HepG2 (cell line): ENCODE measurements around the gene CLTA. TPM values are rescaled to one million over a fixed set of nuclear protein-coding genes. Genes with fewer than 3 reads are reported as not detected.
A peak's percentile ranks its signal among the peaks of the same experiment; 100 is the strongest.
"Not testable (repeated sequence)": the region's sequence is repeated elsewhere in the genome, so short reads cannot be mapped to it uniquely, and the experiment has no call there.

Experiments
- ATAC-seq: fragments of 200-7000 bp; cut with Tn5 transposase; 3 replicates; pipeline ENCODE4 v1.9.1; 2020; ENCODE audit warnings: mild to moderate bottlenecking, moderate library complexity
- BruUV-seq: library from RNA; stranded (reverse); fragments of 400-500 nt; replicated peaks from 2 replicates; lab custom pipeline; 2021; lab: Mats Ljungman, UMichigan
- CTCF ChIA-PET: fragments of 300-600 bp; formaldehyde crosslinking; extraction: SDS; loops from one replicate; lab custom pipeline; 2021; ENCODE audit warnings: low total read pairs, inconsistent platforms, low intra/inter-chr PET ratio; lab: Yijun Ruan, JAX
- POLR2A ChIA-PET: fragments of 350-600 bp; sonication (Branson Sonifier 250); formaldehyde crosslinking; loops from one replicate; lab custom pipeline; 2020; ENCODE audit warnings: antibody characterized with exemption, inconsistent platforms; lab: Yijun Ruan, JAX
- DNase-seq: peaks from one replicate; pipeline ENCODE4 v3.0.0-alpha.2; 2015; ENCODE audit warnings: low spot score
- FAIRE-seq: peaks from 3 replicates; lab custom pipeline; 2011; peaks lifted over from hg19 to GRCh38; lab: Jason Lieb, UNC
- H2AFZ ChIP-seq: one replicate; pipeline ENCODE4 v1.6.1; 2011; ENCODE audit warnings: low read length, inconsistent platforms
- H3K27ac ChIP-seq: fragments of 300-600 bp; 3 replicates; pipeline ENCODE4 v1.8.0; 2011; ENCODE audit warnings: mixed run types, mild to moderate bottlenecking, mixed read lengths, low read length, inconsistent platforms; ENCODE audit not compliant: insufficient read depth; ENCODE audit errors: extremely low read length
- H3K27me3 ChIP-seq, 2 experiments: fragments of 200-600 bp in 1 of 2; 2 replicates in 1 of 2; 3 replicates in 1 of 2; pipeline versions ENCODE4 v1.6.0 to v1.8.0; 2011; ENCODE audit warnings: low read length in 2 of 2, mild to moderate bottlenecking in 2 of 2, moderate library complexity in 2 of 2, inconsistent platforms in 1 of 2; ENCODE audit not compliant: insufficient read depth in 2 of 2, control insufficient read depth in 1 of 2
- H3K36me3 ChIP-seq, 2 experiments: fragments of 200-600 bp in 1 of 2; replicated peaks in 1 of 2; 2 replicates in 1 of 2; 3 replicates in 1 of 2; pipeline versions ENCODE4 v1.5.1 to v1.8.0; 2011; ENCODE audit warnings: low read length in 2 of 2, inconsistent platforms in 1 of 2; ENCODE audit not compliant: insufficient read depth in 2 of 2, control insufficient read depth in 1 of 2
- H3K4me1 ChIP-seq: 2 replicates; pipeline ENCODE4 v1.5.1; 2012; ENCODE audit warnings: low read length, inconsistent platforms; ENCODE audit not compliant: insufficient read depth
- H3K4me2 ChIP-seq: 2 replicates; pipeline ENCODE4 v1.6.0; 2011; ENCODE audit warnings: low read depth, low read length, inconsistent platforms
- H3K4me3 ChIP-seq, 3 experiments: fragments of 200-600 bp in 1 of 3; sonication (generic), shearing (Covaris generic) in 1 of 3; replicated peaks in 1 of 3; 2 replicates each; pipeline ENCODE4 v1.5.1; 2011 to 2016; ENCODE audit warnings: low read length in 3 of 3, inconsistent platforms in 2 of 3, low read depth in 2 of 3, mild to moderate bottlenecking in 2 of 3, control low read depth in 1 of 3, mixed read lengths in 1 of 3; ENCODE audit not compliant: insufficient read depth in 1 of 3
- H3K79me2 ChIP-seq: one replicate; pipeline ENCODE4 v1.6.1; 2011; ENCODE audit warnings: low read length, inconsistent platforms; ENCODE audit not compliant: insufficient read depth
- H3K9ac ChIP-seq: 2 replicates; pipeline ENCODE4 v1.6.0; 2011; ENCODE audit warnings: mild to moderate bottlenecking, low read depth, low read length, inconsistent platforms; ENCODE audit not compliant: insufficient read depth
- H3K9me3 ChIP-seq: 2 replicates; pipeline ENCODE4 v1.5.1; 2012; ENCODE audit warnings: mild to moderate bottlenecking, low read length
- H4K20me1 ChIP-seq: 2 replicates; pipeline ENCODE4 v1.6.0; 2011; ENCODE audit warnings: inconsistent platforms, mild to moderate bottlenecking, low read length, moderate library complexity; ENCODE audit not compliant: insufficient read depth
- ATAD3A ChIP-seq: sonication (generic); formaldehyde crosslinking; IDR thresholded peaks from 2 replicates; pipeline ENCODE4 v1.4.0; 2020; ENCODE audit warnings: missing genetic modification reagents
- ATF7 ChIP-seq, 2 experiments: fragments of 450-650 bp in 1 of 2; sonication (generic) in 1 of 2; formaldehyde crosslinking in 1 of 2; IDR thresholded peaks; 2 replicates each; pipeline versions ENCODE4 v1.4.0 to v1.6.1; 2016 to 2020; ENCODE audit warnings: antibody characterized with exemption in 1 of 2, mild to moderate bottlenecking in 1 of 2, missing genetic modification reagents in 1 of 2
- PLRG1 ChIP-seq: fragments of 450-650 bp; conservative IDR thresholded peaks from 2 replicates; pipeline ENCODE4 v1.6.1; 2016
- STAT5B ChIP-seq: sonication (generic); formaldehyde crosslinking; IDR thresholded peaks from 2 replicates; pipeline ENCODE4 v1.4.0; 2020; ENCODE audit warnings: missing genetic modification reagents
- TERF1 ChIP-seq: sonication (generic); formaldehyde crosslinking; IDR thresholded peaks from 2 replicates; pipeline ENCODE4 v1.8.0; 2022; ENCODE audit warnings: mild to moderate bottlenecking, missing genetic modification reagents, moderate library complexity
- ZNF512 ChIP-seq: sonication (generic); formaldehyde crosslinking; IDR thresholded peaks from 2 replicates; pipeline ENCODE4 v1.4.0; 2020; ENCODE audit warnings: mild to moderate bottlenecking, missing genetic modification reagents
- ZNF75D ChIP-seq: sonication (generic); formaldehyde crosslinking; IDR thresholded peaks from 2 replicates; pipeline ENCODE4 v1.8.1; 2023; ENCODE audit warnings: missing genetic modification reagents, mild to moderate bottlenecking, borderline replicate concordance
- ZSCAN5A ChIP-seq: sonication (generic); formaldehyde crosslinking; IDR thresholded peaks from 2 replicates; pipeline ENCODE4 v1.8.0; 2022; ENCODE audit warnings: mild to moderate bottlenecking, missing genetic modification reagents, borderline replicate concordance
- WGBS: methylation state at CpG from one replicate; pipeline ENCODE4 v1.1.6; 2017; ENCODE audit warnings: low lambda C conversion rate; 5-methylcytosine and 5-hydroxymethylcytosine counted together
- in situ Hi-C: cut with HindIII; loops from 2 replicates; pipeline ENCODE4 v1.10.0; 2017; ENCODE audit warnings: low pct_unique_long_range_greater_than_20kb; ENCODE audit not compliant: extremely low pct_ligation_motif_present
- intact Hi-C: fragments of 100-400 bp; cut with micrococcal nuclease; formaldehyde crosslinking; loops from one replicate; pipeline ENCODE4 v1.10.0; 2022; ENCODE audit not compliant: unreplicated experiment
- polyA plus RNA-seq, 8 experiments: library from polyadenylated mRNA; depleted of rRNA in 3 of 8; stranded (reverse) in 7 of 8; unstranded in 1 of 8; fragments of >200 nt; fragmentation: Illumina TruSeq in 4 of 8; extraction: Trizol in 4 of 8; gene quantifications; 2 replicates each; pipeline versions ENCODE4 v1.2.1 to v1.2.3, GENCODE V29; 2011 to 2016; ENCODE audit warnings: low read depth in 4 of 8, missing spikeins in 1 of 8, mixed read lengths in 1 of 8; ENCODE audit not compliant: insufficient read depth in 1 of 8
- total RNA-seq, 5 experiments: library from RNA; depleted of rRNA; stranded (reverse); fragments of >200 nt; fragmentation: Illumina TruSeq; extraction: Trizol; gene quantifications; 2 replicates each; pipeline ENCODE4 v1.2.3, GENCODE V29; 2016; ENCODE audit warnings: low read depth in 1 of 5

Gene CLTA
- total and polyA plus RNA-seq, 2 of the 13 experiments (the other 11 are each of a cell fraction or from before 2014, with no cell fraction given), result 143 to 222 TPM

- TF ChIP-seq TERF1 (CRISPR knock-in tag) (no peak), ZNF75D (no peak), STAT5B (CRISPR knock-in tag) (no peak), PLRG1 (no peak), ZSCAN5A (CRISPR knock-in tag) (no peak), ATAD3A (CRISPR knock-in tag) (no peak), ZNF512 (CRISPR knock-in tag) (no peak)
Observed at GRCh38 chr9:36174731-36175130, 16.0 kb upstream of the CLTA start (continued).

GRCh38 chr9:36175209-36175608 is 15.5 kb upstream of the CLTA start:
- 0 out of 2 replicates have a peak, but pooled peaks have one; percentile 50 for TF ChIP-seq ATF7 (IDR thresholded peaks at IDR 0.05)
- intact Hi-C loops; H3K79me2 ChIP-seq; H3K4me1 ChIP-seq; H3K4me2 ChIP-seq; H2AFZ ChIP-seq; BruUV-seq; ATAC-seq; DNase-seq; H3K27ac ChIP-seq; FAIRE-seq; H3K4me3 ChIP-seq; CTCF ChIA-PET; H3K9me3 ChIP-seq; H3K36me3 ChIP-seq; in situ Hi-C loops; H3K9ac ChIP-seq; H4K20me1 ChIP-seq; POLR2A ChIA-PET; TF ChIP-seq ATF7 (CRISPR knock-in tag; IDR thresholded peaks at IDR 0.05): not testable (repeated sequence)
- WGBS, result 31% methylated on average over 3 of the region's 3 CpGs
- H3K27me3 ChIP-seq, result peaks cover 3 to 25% of the 10 kb centered on the region in 2 experiments; a peak in 4 of 5 replicates

- H3K9ac ChIP-seq, FAIRE-seq, H2AFZ ChIP-seq, H3K4me1 ChIP-seq, DNase-seq, H3K4me2 ChIP-seq, H3K4me3 ChIP-seq, H3K79me2 ChIP-seq, ATAC-seq, H4K20me1 ChIP-seq, POLR2A ChIA-PET, BruUV-seq, H3K9me3 ChIP-seq, CTCF ChIA-PET, intact Hi-C loops, in situ Hi-C loops, H3K36me3 ChIP-seq, H3K27ac ChIP-seq: not testable (repeated sequence)
- H3K27me3 ChIP-seq, result peaks cover 0 to 12% of the 10 kb centered on the region in 2 experiments; a peak in 2 of 5 replicates
- 61% methylated on average over 10 of the region's 10 CpGs for WGBS
Observed at GRCh38 chr9:36176496-36176895, 14.2 kb upstream of the CLTA start.
